ENCODE measurements around the gene IRF4.

IRF4 gene

GRCh38 chr6:381742-382461 lies 9.7 kb upstream of the IRF4 start:
- DNase-seq (ENCODE audit: low read depth) = no peak

GRCh38 chr6:382883-383810 lies 8.4 kb upstream of the IRF4 start:
- DNase-seq (ENCODE audit: low read depth) = no peak

- no peak for DNase-seq (ENCODE audit: low read depth)
Measured at GRCh38 chr6:383856-384255, 7.7 kb upstream of the IRF4 start.

GRCh38 chr6:384898-385297 lies 6.7 kb upstream of the IRF4 start:
- DNase-seq (ENCODE audit: low read depth) = no peak

- no peak for DNase-seq (ENCODE audit: low read depth)
Measured at GRCh38 chr6:385614-386013, 5.9 kb upstream of the IRF4 start.

GRCh38 chr6:386688-387266 lies 4.8 kb upstream of the IRF4 start:
- no peak for DNase-seq (ENCODE audit: low read depth)

GRCh38 chr6:387293-387741 lies 4.2 kb upstream of the IRF4 start:
- DNase-seq (ENCODE audit: low read depth) = no peak

GRCh38 chr6:388202-388903 lies 3.2 kb upstream of the IRF4 start:
- DNase-seq (ENCODE audit: low read depth) = peak; percentile 8

GRCh38 chr6:389143-389542 lies 2.4 kb upstream of the IRF4 start:
- DNase-seq (ENCODE audit: low read depth) = no peak

GRCh38 chr6:389622-390021 lies 1.9 kb upstream of the IRF4 start:
- no peak for DNase-seq (ENCODE audit: low read depth)

- no peak for DNase-seq (ENCODE audit: low read depth)
Measured at GRCh38 chr6:390914-391558, 516 bp upstream of the IRF4 start.

GRCh38 chr6:392441-393390 lies 1.2 kb downstream of the IRF4 start:
- DNase-seq (ENCODE audit: low read depth) = no peak

- DNase-seq (ENCODE audit: low read depth) = no peak
Measured at GRCh38 chr6:393391-394221, 2.1 kb downstream of the IRF4 start.

GRCh38 chr6:394641-395289 lies 3.2 kb downstream of the IRF4 start:
- no peak for DNase-seq (ENCODE audit: low read depth)

GRCh38 chr6:395432-396125 lies 4.0 kb downstream of the IRF4 start:
- no peak for DNase-seq (ENCODE audit: low read depth)

- no peak for DNase-seq (ENCODE audit: low read depth)
Measured at GRCh38 chr6:396126-396520, 4.6 kb downstream of the IRF4 start.

GRCh38 chr6:397056-397455 lies 5.5 kb downstream of the IRF4 start:
- DNase-seq (ENCODE audit: low read depth) = no peak

- DNase-seq (ENCODE audit: low read depth) = no peak
Measured at GRCh38 chr6:397604-398003, 6.1 kb downstream of the IRF4 start.

- DNase-seq (ENCODE audit: low read depth) = no peak
Measured at GRCh38 chr6:398065-398464, 6.5 kb downstream of the IRF4 start.

Data from amniotic epithelial cell (primary cell).